GM19351 (cell line): ENCODE data around the gene ACP5.
"Not testable (repeated sequence)": the region's sequence is repeated elsewhere in the genome, so short reads cannot be mapped to it uniquely, and the experiment has no call there.

Experiments used
- ATAC-seq: cut with Tn5 transposase; IDR thresholded peaks from one replicate; pipeline ENCODE4 v1.9.1; 2021; ENCODE audit warnings: mild to moderate bottlenecking, moderate library complexity; ENCODE audit not compliant: unreplicated experiment

ACP5 gene

GRCh38 chr19:11580116-11580515 is 2.7 kb upstream of the ACP5 start:
- no peak for ATAC-seq

GRCh38 chr19:11578258-11579142 is 1.1 kb upstream of the ACP5 start:
- ATAC-seq: no peak

GRCh38 chr19:11576227-11576626 is 1.2 kb downstream of the ACP5 start:
- ATAC-seq: no peak

- ATAC-seq: no peak
Measured at GRCh38 chr19:11574689-11575088, 2.8 kb downstream of the ACP5 start.

- ATAC-seq: not testable (repeated sequence)
Measured at GRCh38 chr19:11573763-11574162, 3.7 kb downstream of the ACP5 start.

GRCh38 chr19:11573354-11573753 is 4.1 kb downstream of the ACP5 start:
- ATAC-seq: not testable (repeated sequence)

- ATAC-seq: no peak
Measured at GRCh38 chr19:11570039-11570462, 7.4 kb downstream of the ACP5 start.

GRCh38 chr19:11566164-11566563 is 11.3 kb downstream of the ACP5 start:
- no peak for ATAC-seq

GRCh38 chr19:11565649-11565980 is 11.8 kb downstream of the ACP5 start:
- ATAC-seq: not testable (repeated sequence)

GRCh38 chr19:11564082-11564807 is 13.2 kb downstream of the ACP5 start:
- not testable (repeated sequence) for ATAC-seq

GRCh38 chr19:11563532-11563931 is 13.9 kb downstream of the ACP5 start:
- ATAC-seq: no peak

GRCh38 chr19:11560404-11561051 is 16.9 kb downstream of the ACP5 start:
- ATAC-seq: peak; percentile 62

GRCh38 chr19:11558881-11559828 is 18.3 kb downstream of the ACP5 start, which contains the start of gene ELOF1:
Gene ELOF1, minus strand, starts transcription at chr19:11559230. Its CDS starts 4,883 bp downstream, at chr19:11554347.
- ATAC-seq: peak; percentile 75

- ATAC-seq: no peak
Measured at GRCh38 chr19:11556634-11557420, 20.6 kb downstream of the ACP5 start.

GRCh38 chr19:11555246-11555645 is 22.2 kb downstream of the ACP5 start:
- no peak for ATAC-seq

- ATAC-seq: no peak
Measured at GRCh38 chr19:11554160-11554559, 23.3 kb downstream of the ACP5 start.

GRCh38 chr19:11552666-11553372 is 24.6 kb downstream of the ACP5 start:
- no peak for ATAC-seq

GRCh38 chr19:11551603-11552235 is 25.7 kb downstream of the ACP5 start:
- ATAC-seq: no peak
